Liver (tissue), 9 donors: ENCODE data around the gene KIF6. TPM values are rescaled to one million over a fixed set of nuclear protein-coding genes. Genes with fewer than 3 reads are reported as not detected.

ENCODE experiments used
- DNase-seq: peaks from one replicate; pipeline ENCODE4 v3.0.0-alpha.2; 2017; ENCODE audit warnings: low spot score
- H3K27ac ChIP-seq, 2 donors: one replicate each; pipeline ENCODE4 v1.7.0; 2013; ENCODE audit warnings: inconsistent platforms in 2 of 2, low read length in 2 of 2, control low read depth in 1 of 2, low read depth in 1 of 2, mild to moderate bottlenecking in 1 of 2
- H3K27me3 ChIP-seq, 4 donors: one replicate each; pipeline versions ENCODE4 v1.6.1 to v1.7.0; 2013; ENCODE audit warnings: low read length in 3 of 4, inconsistent platforms in 1 of 4, mild to moderate bottlenecking in 1 of 4, moderate library complexity in 1 of 4; ENCODE audit not compliant: control insufficient read depth in 4 of 4, insufficient read depth in 4 of 4
- H3K36me3 ChIP-seq, 4 donors: one replicate each; pipeline versions ENCODE4 v1.6.1 to v1.7.0; 2013; ENCODE audit warnings: low read length in 3 of 4, mild to moderate bottlenecking in 3 of 4, low read depth in 1 of 4, moderate library complexity in 1 of 4; ENCODE audit not compliant: control insufficient read depth in 4 of 4, insufficient read depth in 3 of 4
- H3K4me1 ChIP-seq, 4 donors: one replicate each; pipeline versions ENCODE4 v1.6.1 to v1.7.0; 2013; ENCODE audit warnings: low read length in 3 of 4, mild to moderate bottlenecking in 3 of 4, moderate library complexity in 1 of 4; ENCODE audit not compliant: control insufficient read depth in 4 of 4, insufficient read depth in 4 of 4
- H3K4me3 ChIP-seq, 3 donors: one replicate each; pipeline versions ENCODE4 v1.6.1 to v1.7.0; 2013; ENCODE audit warnings: low read length in 3 of 3, control low read depth in 1 of 3, low read depth in 1 of 3, mild to moderate bottlenecking in 1 of 3
- H3K9ac ChIP-seq, 2 donors: one replicate each; pipeline ENCODE4 v1.7.0; 2013; ENCODE audit warnings: low read length in 2 of 2, mild to moderate bottlenecking in 2 of 2, moderate library complexity in 2 of 2, control low read depth in 1 of 2, low read depth in 1 of 2
- H3K9me3 ChIP-seq, 4 donors: one replicate each; pipeline versions ENCODE4 v1.6.1 to v1.7.0; 2013; ENCODE audit warnings: low read length in 3 of 4; ENCODE audit not compliant: control insufficient read depth in 4 of 4
- EGR1 ChIP-seq, 2 donors: IDR thresholded peaks; 2 replicates each; pipeline ENCODE4 v1.6.1; 2016 to 2018; ENCODE audit warnings: antibody characterized with exemption in 2 of 2, low read depth in 2 of 2
- FOXA1 ChIP-seq: IDR thresholded peaks from 2 replicates; pipeline ENCODE4 v1.6.1; 2016; ENCODE audit warnings: antibody characterized with exemption
- FOXA2 ChIP-seq: IDR thresholded peaks from 2 replicates; pipeline ENCODE4 v1.6.1; 2016; ENCODE audit warnings: antibody characterized with exemption
- HNF4A ChIP-seq, 2 donors: conservative IDR thresholded peaks; 2 replicates each; pipeline ENCODE4 v1.6.1; 2016; ENCODE audit warnings: antibody characterized with exemption in 2 of 2, mild to moderate bottlenecking in 2 of 2
- HNF4G ChIP-seq: IDR thresholded peaks from 2 replicates; pipeline ENCODE4 v1.6.1; 2016; ENCODE audit warnings: antibody characterized with exemption
- JUND ChIP-seq, 2 donors: IDR thresholded peaks; 2 replicates each; pipeline ENCODE4 v1.6.1; 2016; ENCODE audit warnings: antibody characterized with exemption in 2 of 2
- NR2F2 ChIP-seq: IDR thresholded peaks from 2 replicates; pipeline ENCODE4 v1.6.1; 2016; ENCODE audit warnings: antibody characterized with exemption
- RAD21 ChIP-seq, 2 donors: IDR thresholded peaks; 2 replicates each; pipeline ENCODE4 v1.6.1; 2016; ENCODE audit warnings: antibody characterized with exemption in 2 of 2, mild to moderate bottlenecking in 2 of 2
- RXRA ChIP-seq, 2 donors: IDR thresholded peaks; 2 replicates each; pipeline ENCODE4 v1.6.1; 2017 to 2018; ENCODE audit warnings: antibody characterized with exemption in 2 of 2, mild to moderate bottlenecking in 1 of 2
- SP1 ChIP-seq: IDR thresholded peaks from 2 replicates; pipeline ENCODE4 v1.6.1; 2018; ENCODE audit warnings: antibody characterized with exemption, mild to moderate bottlenecking
- TAF1 ChIP-seq: conservative IDR thresholded peaks from 2 replicates; pipeline ENCODE4 v1.6.1; 2016; ENCODE audit warnings: antibody characterized with exemption, mild to moderate bottlenecking
- YY1 ChIP-seq: IDR thresholded peaks from 2 replicates; pipeline ENCODE4 v1.6.1; 2016; ENCODE audit warnings: antibody characterized with exemption, mild to moderate bottlenecking
- ZBTB33 ChIP-seq: IDR thresholded peaks from 2 replicates; pipeline ENCODE4 v1.6.1; 2016; ENCODE audit warnings: antibody characterized with exemption
- whole genome bisulfite sequencing: extraction: QIAGEN DNeasy Blood & Tissue Kit; methylation state at CpG from one replicate; pipeline ENCODE4 v1.1.7; 2013; 5-methylcytosine and 5-hydroxymethylcytosine counted together
- polyA plus RNA-seq, 2 donors: library from polyadenylated mRNA; stranded (reverse) in 1 of 2; unstranded in 1 of 2; fragments of 200-250 nt in 1 of 2; fragments of >200 nt in 1 of 2; fragmentation: Nextera tagmentation in 1 of 2; extraction: Ambion mirVana in 1 of 2; gene quantifications; one replicate each; pipeline versions ENCODE4 v1.2.1 to v1.2.3, GENCODE V29; 2013 to 2015
- total RNA-seq, 2 donors: library from RNA; depleted of rRNA; stranded (reverse); fragments of >200 nt; gene quantifications; one replicate each; pipeline ENCODE4 v1.2.3, GENCODE V29; 2014
- TF ChIP-seq, protein P1 (sequence below): fragments of 150-350 bp; IDR thresholded peaks from 2 replicates; pipeline ENCODE4 v1.5.1; 2017; ENCODE audit warnings: improper control_type of control experiment, low read depth, low read length; ENCODE audit not compliant: missing input control
- TF ChIP-seq, protein P2 (sequence below): IDR thresholded peaks from 2 replicates; pipeline ENCODE4 v1.6.1; 2016; ENCODE audit warnings: antibody characterized with exemption
- TF ChIP-seq, protein P3 (sequence below): IDR thresholded peaks from 2 replicates; pipeline ENCODE4 v1.6.1; 2016; ENCODE audit warnings: antibody characterized with exemption, mild to moderate bottlenecking
- TF ChIP-seq, protein P4 (sequence below): IDR thresholded peaks from 2 replicates; pipeline ENCODE4 v1.6.1; 2016; ENCODE audit warnings: antibody characterized with exemption
- donor health status: healthy.
- donor health status: healthy.
- donor health status: healthy.
- donor health status: healthy.
- donor health status: healthy.

The KIF6 gene
- total and polyA plus RNA-seq, 4 donors = 0.17 to 7.5 (median 0.29) TPM

- no peak for DNase-seq
- H3K4me3 ChIP-seq = no peak overlapping the region
- no peaks in the 10 kb centered on the region for H3K9me3 ChIP-seq
- no peaks in the 10 kb centered on the region for H3K4me1 ChIP-seq
- TF ChIP-seq EGR1 (IDR thresholded peaks at IDR 0.05; ENCODE audit: low read depth in 2 of 2) (no peak), HNF4A (conservative IDR thresholded peaks at IDR 0.05) (no peak), TAF1 (no peak), RXRA (IDR thresholded peaks at IDR 0.05) (no peak), JUND (IDR thresholded peaks at IDR 0.05) (no peak)
- no peak overlapping the region for H3K27ac ChIP-seq
- 85% methylated on average over 3 of the region's 3 CpGs for WGBS
- no peaks in the 10 kb centered on the region for H3K36me3 ChIP-seq
- no peaks in the 10 kb centered on the region for H3K27me3 ChIP-seq
- H3K9ac ChIP-seq = no peak overlapping the region
Measured at GRCh38 chr6:39684790-39685488, 40.3 kb downstream of the KIF6 start.

- no peak for TF ChIP-seq HNF4G
- TF ChIP-seq, protein P1, sequence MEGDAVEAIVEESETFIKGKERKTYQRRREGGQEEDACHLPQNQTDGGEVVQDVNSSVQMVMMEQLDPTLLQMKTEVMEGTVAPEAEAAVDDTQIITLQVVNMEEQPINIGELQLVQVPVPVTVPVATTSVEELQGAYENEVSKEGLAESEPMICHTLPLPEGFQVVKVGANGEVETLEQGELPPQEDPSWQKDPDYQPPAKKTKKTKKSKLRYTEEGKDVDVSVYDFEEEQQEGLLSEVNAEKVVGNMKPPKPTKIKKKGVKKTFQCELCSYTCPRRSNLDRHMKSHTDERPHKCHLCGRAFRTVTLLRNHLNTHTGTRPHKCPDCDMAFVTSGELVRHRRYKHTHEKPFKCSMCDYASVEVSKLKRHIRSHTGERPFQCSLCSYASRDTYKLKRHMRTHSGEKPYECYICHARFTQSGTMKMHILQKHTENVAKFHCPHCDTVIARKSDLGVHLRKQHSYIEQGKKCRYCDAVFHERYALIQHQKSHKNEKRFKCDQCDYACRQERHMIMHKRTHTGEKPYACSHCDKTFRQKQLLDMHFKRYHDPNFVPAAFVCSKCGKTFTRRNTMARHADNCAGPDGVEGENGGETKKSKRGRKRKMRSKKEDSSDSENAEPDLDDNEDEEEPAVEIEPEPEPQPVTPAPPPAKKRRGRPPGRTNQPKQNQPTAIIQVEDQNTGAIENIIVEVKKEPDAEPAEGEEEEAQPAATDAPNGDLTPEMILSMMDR = no peak
- no peak for TF ChIP-seq YY1
- no peak for TF ChIP-seq NR2F2
- no peak for TF ChIP-seq ZBTB33
- no peak for TF ChIP-seq RXRA (IDR thresholded peaks at IDR 0.05)
- TF ChIP-seq FOXA2 = no peak
- TF ChIP-seq SP1 = no peak
- TF ChIP-seq, protein P2, sequence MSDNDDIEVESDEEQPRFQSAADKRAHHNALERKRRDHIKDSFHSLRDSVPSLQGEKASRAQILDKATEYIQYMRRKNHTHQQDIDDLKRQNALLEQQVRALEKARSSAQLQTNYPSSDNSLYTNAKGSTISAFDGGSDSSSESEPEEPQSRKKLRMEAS = no peak
- TF ChIP-seq HNF4A (conservative IDR thresholded peaks at IDR 0.05) = no peak
- no peak for TF ChIP-seq TAF1
- TF ChIP-seq, protein P3, sequence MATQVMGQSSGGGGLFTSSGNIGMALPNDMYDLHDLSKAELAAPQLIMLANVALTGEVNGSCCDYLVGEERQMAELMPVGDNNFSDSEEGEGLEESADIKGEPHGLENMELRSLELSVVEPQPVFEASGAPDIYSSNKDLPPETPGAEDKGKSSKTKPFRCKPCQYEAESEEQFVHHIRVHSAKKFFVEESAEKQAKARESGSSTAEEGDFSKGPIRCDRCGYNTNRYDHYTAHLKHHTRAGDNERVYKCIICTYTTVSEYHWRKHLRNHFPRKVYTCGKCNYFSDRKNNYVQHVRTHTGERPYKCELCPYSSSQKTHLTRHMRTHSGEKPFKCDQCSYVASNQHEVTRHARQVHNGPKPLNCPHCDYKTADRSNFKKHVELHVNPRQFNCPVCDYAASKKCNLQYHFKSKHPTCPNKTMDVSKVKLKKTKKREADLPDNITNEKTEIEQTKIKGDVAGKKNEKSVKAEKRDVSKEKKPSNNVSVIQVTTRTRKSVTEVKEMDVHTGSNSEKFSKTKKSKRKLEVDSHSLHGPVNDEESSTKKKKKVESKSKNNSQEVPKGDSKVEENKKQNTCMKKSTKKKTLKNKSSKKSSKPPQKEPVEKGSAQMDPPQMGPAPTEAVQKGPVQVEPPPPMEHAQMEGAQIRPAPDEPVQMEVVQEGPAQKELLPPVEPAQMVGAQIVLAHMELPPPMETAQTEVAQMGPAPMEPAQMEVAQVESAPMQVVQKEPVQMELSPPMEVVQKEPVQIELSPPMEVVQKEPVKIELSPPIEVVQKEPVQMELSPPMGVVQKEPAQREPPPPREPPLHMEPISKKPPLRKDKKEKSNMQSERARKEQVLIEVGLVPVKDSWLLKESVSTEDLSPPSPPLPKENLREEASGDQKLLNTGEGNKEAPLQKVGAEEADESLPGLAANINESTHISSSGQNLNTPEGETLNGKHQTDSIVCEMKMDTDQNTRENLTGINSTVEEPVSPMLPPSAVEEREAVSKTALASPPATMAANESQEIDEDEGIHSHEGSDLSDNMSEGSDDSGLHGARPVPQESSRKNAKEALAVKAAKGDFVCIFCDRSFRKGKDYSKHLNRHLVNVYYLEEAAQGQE = no peak
- TF ChIP-seq, protein P4, sequence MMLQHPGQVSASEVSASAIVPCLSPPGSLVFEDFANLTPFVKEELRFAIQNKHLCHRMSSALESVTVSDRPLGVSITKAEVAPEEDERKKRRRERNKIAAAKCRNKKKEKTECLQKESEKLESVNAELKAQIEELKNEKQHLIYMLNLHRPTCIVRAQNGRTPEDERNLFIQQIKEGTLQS = no peak
- TF ChIP-seq RAD21 (IDR thresholded peaks at IDR 0.05) = no peak
- no peak for TF ChIP-seq JUND (IDR thresholded peaks at IDR 0.05)
- no peak for TF ChIP-seq FOXA1
- Histone ChIP-seq H3K4me1 (no peaks in the 10 kb centered on the region), H3K27ac (no peak overlapping the region), H3K9me3 (no peaks in the 10 kb centered on the region), H3K27me3 (no peaks in the 10 kb centered on the region), H3K9ac (no peak overlapping the region), H3K4me3 (no peak overlapping the region), H3K36me3 (no peaks in the 10 kb centered on the region)
- WGBS = 65% methylated on average over 4 of the region's 4 CpGs
- no peak for DNase-seq
Measured at GRCh38 chr6:39681674-39682121, 43.5 kb downstream of the KIF6 start.
